Measurements from ENCODE around the gene IFI27L2. TPM values are rescaled to one million over a fixed set of nuclear protein-coding genes. Genes with fewer than 3 reads are reported as not detected.

The IFI27L2 gene
- 50.1 TPM for total RNA-seq
- long read RNA-seq, transcript IFI27L2-201 (4 exons, 511 nt), result major isoform, 18 of 27 reads
- long read RNA-seq, transcript IFI27L2-203 (2 exons, 676 nt), result minor isoform, 5 of 27 reads
- long read RNA-seq, partial matches to known transcripts, result 2 of 27 reads
- long read RNA-seq, other reads (novel, unspliced or antisense), result 2 of 27 reads

- DNase-seq, result peak; percentile 85
- peak; percentile 97 for ATAC-seq (ENCODE audit: poor library complexity)
- intact Hi-C loops (cut with DNase I), result loop anchor here (5.0 kb wide), 1 partner anchor 47 kb away; the partner anchor contains the start of genes DDX24 and IFI27L1
Observed at GRCh38 chr14:94129111-94129757, at the start of gene IFI27L2. IFI27L2 (minus strand) TSS chr14:94129604; CDS start chr14:94129564, 40 bp downstream.

GRCh38 chr14:94177806-94178205, 48.4 kb upstream of the IFI27L2 start:
- intact Hi-C loops (cut with DNase I), result loop anchor here (5.0 kb wide), 1 partner anchor 136 kb away; no protein-coding TSS in a partner anchor
- no peak for DNase-seq
- ATAC-seq (ENCODE audit: poor library complexity), result no peak

GRCh38 chr14:94176808-94177207, 47.4 kb upstream of the IFI27L2 start:
- DNase-seq (no peak), ATAC-seq (ENCODE audit: poor library complexity) (no peak)
- intact Hi-C loops (cut with DNase I), result loop anchor here (5.0 kb wide), 1 partner anchor 135 kb away; no protein-coding TSS in a partner anchor

GRCh38 chr14:94175747-94176146, 46.3 kb upstream of the IFI27L2 start:
- ATAC-seq (ENCODE audit: poor library complexity) (no peak), DNase-seq (no peak)
- intact Hi-C loops (cut with DNase I), result loop anchor here (5.0 kb wide), 1 partner anchor 133 kb away; no protein-coding TSS in a partner anchor

GRCh38 chr14:94175011-94175745, 45.8 kb upstream of the IFI27L2 start:
- intact Hi-C loops (cut with DNase I), result loop anchor here (5.0 kb wide), 1 partner anchor 133 kb away; no protein-coding TSS in a partner anchor
- ATAC-seq (ENCODE audit: poor library complexity) (no peak), DNase-seq (peak; percentile 44)

GRCh38 chr14:94174604-94175010, 45.2 kb upstream of the IFI27L2 start:
- no peak for ATAC-seq (ENCODE audit: poor library complexity)
- DNase-seq, result no peak
- intact Hi-C loops (cut with DNase I), result loop anchor here (5.0 kb wide), 1 partner anchor 132 kb away; no protein-coding TSS in a partner anchor

GRCh38 chr14:94173885-94174603, 44.6 kb upstream of the IFI27L2 start, which contains the start of gene PPP4R4:
PPP4R4 (plus strand) TSS chr14:94174322; CDS start chr14:94174466, 144 bp downstream.
- ATAC-seq (ENCODE audit: poor library complexity) (peak; percentile 92), DNase-seq (peak; percentile 89)
- intact Hi-C loops (cut with DNase I), result no loop called here

- intact Hi-C loops (cut with DNase I), result no loop called here
- peak; percentile 17 for ATAC-seq (ENCODE audit: poor library complexity)
- no peak for DNase-seq
Observed at GRCh38 chr14:94173471-94173884, 44.1 kb upstream of the IFI27L2 start.

- DNase-seq, result no peak
- no peak for ATAC-seq (ENCODE audit: poor library complexity)
- intact Hi-C loops (cut with DNase I), result no loop called here
Observed at GRCh38 chr14:94172545-94172944, 43.1 kb upstream of the IFI27L2 start.

GRCh38 chr14:94171208-94171607, 41.8 kb upstream of the IFI27L2 start:
- ATAC-seq (ENCODE audit: poor library complexity) (no peak), DNase-seq (no peak)
- intact Hi-C loops (cut with DNase I), result no loop called here

- intact Hi-C loops (cut with DNase I), result no loop called here
- ATAC-seq (ENCODE audit: poor library complexity), result no peak
Observed at GRCh38 chr14:94170136-94170535, 40.7 kb upstream of the IFI27L2 start.

GRCh38 chr14:94165744-94166143, 36.3 kb upstream of the IFI27L2 start:
- intact Hi-C loops (cut with DNase I), result no loop called here
- DNase-seq (no peak), ATAC-seq (ENCODE audit: poor library complexity) (no peak)

More at GRCh38 chr14:94170136-94170535, 40.7 kb upstream of the IFI27L2 start:
- DNase-seq, result no peak

- intact Hi-C loops (cut with DNase I), result no loop called here
- no peak for DNase-seq
- ATAC-seq (ENCODE audit: poor library complexity), result no peak
Observed at GRCh38 chr14:94164685-94165431, 35.5 kb upstream of the IFI27L2 start.

- ATAC-seq (ENCODE audit: poor library complexity) (no peak), DNase-seq (no peak)
- intact Hi-C loops (cut with DNase I), result no loop called here
Observed at GRCh38 chr14:94163796-94164195, 34.4 kb upstream of the IFI27L2 start.

- intact Hi-C loops (cut with DNase I), result no loop called here
- ATAC-seq (ENCODE audit: poor library complexity) (no peak), DNase-seq (no peak)
Observed at GRCh38 chr14:94162466-94162865, 33.1 kb upstream of the IFI27L2 start.

- ATAC-seq (ENCODE audit: poor library complexity), result peak; percentile 33
- no peak for DNase-seq
- intact Hi-C loops (cut with DNase I), result no loop called here
Observed at GRCh38 chr14:94161981-94162380, 32.6 kb upstream of the IFI27L2 start.

GRCh38 chr14:94161058-94161457, 31.7 kb upstream of the IFI27L2 start:
- ATAC-seq (ENCODE audit: poor library complexity), result no peak
- DNase-seq, result no peak
- intact Hi-C loops (cut with DNase I), result no loop called here

GRCh38 chr14:94158239-94158883, 29.0 kb upstream of the IFI27L2 start:
- DNase-seq, result no peak
- intact Hi-C loops (cut with DNase I), result no loop called here

More at GRCh38 chr14:94158239-94158883, 29.0 kb upstream of the IFI27L2 start:
- no peak for ATAC-seq (ENCODE audit: poor library complexity)
